OCI-LY7 (cell line): ENCODE data around the gene KRTAP20-1. TPM values are rescaled to one million over a fixed set of nuclear protein-coding genes. Genes with fewer than 3 reads are reported as not detected.

Source experiments
- BruUV-seq: library from RNA; stranded (reverse); fragments of 400-500 nt; replicated peaks from 2 replicates; lab custom pipeline; 2021; lab: Mats Ljungman, UMichigan
- CTCF ChIA-PET: fragments of 300-600 bp; sonication (Branson Sonifier 250); formaldehyde crosslinking; loops from one replicate; lab custom pipeline; 2022; ENCODE audit warnings: antibody characterized with exemption; ENCODE audit not compliant: unreplicated experiment; lab: Charles Lee
- POLR2A ChIA-PET: fragments of 300-600 bp; sonication (Branson Sonifier 250); formaldehyde crosslinking; loops from one replicate; lab custom pipeline; 2022; ENCODE audit warnings: antibody characterized with exemption; lab: Charles Lee
- DNase-seq: peaks from one replicate; pipeline ENCODE4 v3.0.0-alpha.2; 2015; ENCODE audit warnings: low spot score
- H2AFZ ChIP-seq: fragments of 200-600 bp; sonication (generic), shearing (Covaris generic); 2 replicates; pipeline ENCODE4 v1.6.1; 2014; ENCODE audit warnings: mild to moderate bottlenecking, antibody characterized with exemption, low read length, moderate library complexity
- H3K27ac ChIP-seq: fragments of 200-600 bp; sonication (generic); 2 replicates; pipeline ENCODE4 v1.5.1; 2014; ENCODE audit warnings: mixed run types, low read depth, mild to moderate bottlenecking, moderate library complexity, low read length, inconsistent platforms; ENCODE audit not compliant: poor library complexity, severe bottlenecking
- H3K36me3 ChIP-seq: fragments of 200-600 bp; sonication (generic); 2 replicates; pipeline ENCODE4 v1.6.1; 2014; ENCODE audit warnings: mild to moderate bottlenecking, antibody characterized with exemption, low read length, moderate library complexity, mixed read lengths; ENCODE audit not compliant: insufficient read depth
- H3K4me1 ChIP-seq: fragments of 200-600 bp; sonication (generic); 2 replicates; pipeline ENCODE4 v1.5.1; 2014; ENCODE audit warnings: mild to moderate bottlenecking, low read length; ENCODE audit not compliant: insufficient read depth, poor library complexity, severe bottlenecking
- H3K4me2 ChIP-seq: fragments of 200-600 bp; sonication (generic); 2 replicates; pipeline ENCODE4 v1.6.1; 2014; ENCODE audit warnings: mild to moderate bottlenecking, low read length
- H3K4me3 ChIP-seq: fragments of 200-600 bp; sonication (generic); 2 replicates; pipeline ENCODE4 v1.5.1; 2014; ENCODE audit warnings: mild to moderate bottlenecking, low read depth, low read length; ENCODE audit not compliant: poor library complexity, severe bottlenecking
- H3K79me2 ChIP-seq: fragments of 200-600 bp; sonication (generic); 2 replicates; pipeline ENCODE4 v1.6.1; 2016; ENCODE audit warnings: low read depth, mild to moderate bottlenecking, low read length, moderate library complexity, mixed read lengths; ENCODE audit not compliant: insufficient read depth
- H3K9me2 ChIP-seq: fragments of 200-600 bp; sonication (generic); 2 replicates; pipeline ENCODE4 v1.6.1; 2016; ENCODE audit warnings: mild to moderate bottlenecking, low read length, mixed read lengths; ENCODE audit not compliant: insufficient read depth
- H3K9me3 ChIP-seq: fragments of 200-600 bp; sonication (generic); 2 replicates; pipeline ENCODE4 v1.6.1; 2014; ENCODE audit warnings: mild to moderate bottlenecking, mixed run types, low read length, mixed read lengths
- H4K20me1 ChIP-seq: fragments of 200-600 bp; sonication (generic); 2 replicates; pipeline ENCODE4 v1.6.1; 2014; ENCODE audit warnings: mild to moderate bottlenecking, antibody characterized with exemption, low read length, moderate library complexity, mixed read lengths; ENCODE audit not compliant: insufficient read depth
- EZH2phosphoT487 ChIP-seq: fragments of 200-600 bp; sonication (generic); IDR thresholded peaks from 2 replicates; pipeline ENCODE4 v1.6.1; 2018; ENCODE audit warnings: low read depth, borderline replicate concordance, mild to moderate bottlenecking, mixed run types, antibody characterized with exemption, low read length, moderate library complexity, mixed read lengths
- intact Hi-C: fragments of 100-400 bp; cut with micrococcal nuclease; formaldehyde crosslinking; loops from one replicate; pipeline ENCODE4 v1.10.0; 2022; ENCODE audit not compliant: unreplicated experiment
- total RNA-seq, 2 experiments: library from RNA; depleted of rRNA in 1 of 2; stranded (reverse); fragments of >200 nt in 1 of 2; shearing (Covaris generic) in 1 of 2; gene quantifications; 2 replicates each; pipeline ENCODE4 v1.2.3, GENCODE V29; 2014 to 2022
- TF ChIP-seq, protein P1 (sequence below): fragments of 200-600 bp; sonication (generic); conservative IDR thresholded peaks from 2 replicates; pipeline ENCODE4 v1.5.1; 2014; ENCODE audit warnings: mild to moderate bottlenecking, antibody characterized with exemption, low read length, moderate library complexity, mixed read lengths

The KRTAP20-1 gene
- total RNA-seq, 2 experiments from 2014 or later = not detected

DNA sequence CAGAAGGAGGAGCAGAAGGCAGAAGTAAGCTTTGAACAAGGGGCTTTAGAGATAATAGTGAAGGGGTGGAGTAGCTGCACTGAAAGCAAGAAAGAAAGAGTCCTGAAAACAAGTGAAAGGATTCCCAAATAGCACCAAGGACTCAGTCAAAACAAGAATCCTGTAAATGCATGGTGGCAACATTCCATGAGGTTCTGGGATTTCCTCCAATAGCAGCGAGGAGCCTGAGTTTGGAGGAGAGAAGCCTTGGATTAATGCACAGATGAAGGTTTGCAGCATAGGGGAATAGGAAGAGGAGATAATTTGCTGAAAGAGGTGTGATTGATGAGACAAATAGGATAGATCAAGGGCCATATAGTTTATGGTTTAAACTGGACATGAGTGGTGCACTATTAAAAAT lies 36.9 kb upstream of the KRTAP20-1 start:
- ChIA-PET POLR2A (interaction anchor here (0.7 kb wide), 1 partner anchor 170 kb away, joined by 3 read pairs; no protein-coding TSS in a partner anchor), CTCF (no interaction called here)
- no peaks in the 10 kb centered on the region for H3K79me2 ChIP-seq
- TF ChIP-seq EZH2phosphoT487 = no peak
- TF ChIP-seq, protein P1, sequence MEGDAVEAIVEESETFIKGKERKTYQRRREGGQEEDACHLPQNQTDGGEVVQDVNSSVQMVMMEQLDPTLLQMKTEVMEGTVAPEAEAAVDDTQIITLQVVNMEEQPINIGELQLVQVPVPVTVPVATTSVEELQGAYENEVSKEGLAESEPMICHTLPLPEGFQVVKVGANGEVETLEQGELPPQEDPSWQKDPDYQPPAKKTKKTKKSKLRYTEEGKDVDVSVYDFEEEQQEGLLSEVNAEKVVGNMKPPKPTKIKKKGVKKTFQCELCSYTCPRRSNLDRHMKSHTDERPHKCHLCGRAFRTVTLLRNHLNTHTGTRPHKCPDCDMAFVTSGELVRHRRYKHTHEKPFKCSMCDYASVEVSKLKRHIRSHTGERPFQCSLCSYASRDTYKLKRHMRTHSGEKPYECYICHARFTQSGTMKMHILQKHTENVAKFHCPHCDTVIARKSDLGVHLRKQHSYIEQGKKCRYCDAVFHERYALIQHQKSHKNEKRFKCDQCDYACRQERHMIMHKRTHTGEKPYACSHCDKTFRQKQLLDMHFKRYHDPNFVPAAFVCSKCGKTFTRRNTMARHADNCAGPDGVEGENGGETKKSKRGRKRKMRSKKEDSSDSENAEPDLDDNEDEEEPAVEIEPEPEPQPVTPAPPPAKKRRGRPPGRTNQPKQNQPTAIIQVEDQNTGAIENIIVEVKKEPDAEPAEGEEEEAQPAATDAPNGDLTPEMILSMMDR = no peak
- no peaks in the 10 kb centered on the region for H3K36me3 ChIP-seq
- BruUV-seq = no TSS peak
- H3K4me1 ChIP-seq = no peaks in the 10 kb centered on the region
- H3K9me3 ChIP-seq = no peaks in the 10 kb centered on the region
- no peaks in the 10 kb centered on the region for H4K20me1 ChIP-seq
- H3K27ac ChIP-seq = no peak overlapping the region
- DNase-seq = no peak
- no peak overlapping the region for H2AFZ ChIP-seq
- H3K4me2 ChIP-seq = no peak overlapping the region
- H3K9me2 ChIP-seq = no peaks in the 10 kb centered on the region
- no peak overlapping the region for H3K4me3 ChIP-seq
- intact Hi-C loops = no loop called here

DNA sequence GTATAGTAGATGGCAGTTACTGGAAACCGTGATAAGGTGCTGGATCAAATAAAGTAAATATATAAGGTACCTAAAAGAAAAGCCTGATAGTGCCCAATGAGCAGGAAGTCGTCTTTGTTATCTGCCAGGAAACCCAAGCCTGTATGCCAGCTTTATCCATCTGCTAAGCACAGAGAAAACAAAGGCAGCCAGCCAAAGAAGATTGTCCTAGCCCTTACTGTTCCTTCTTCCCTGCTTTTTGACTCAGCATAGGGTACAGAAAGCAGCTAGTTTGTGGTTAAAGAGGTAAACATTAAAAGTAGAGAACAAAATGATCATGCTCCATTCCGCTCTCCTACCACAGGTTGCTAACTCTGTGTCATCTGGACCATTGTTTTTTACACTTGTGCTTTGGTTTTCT lies 36.1 kb upstream of the KRTAP20-1 start:
- BruUV-seq = no TSS peak
- CTCF ChIA-PET = no interaction called here
- Histone ChIP-seq H3K9me2 (no peaks in the 10 kb centered on the region), H3K27ac (no peak overlapping the region), H2AFZ (no peak overlapping the region), H3K4me2 (no peak overlapping the region), H3K79me2 (no peaks in the 10 kb centered on the region), H4K20me1 (no peaks in the 10 kb centered on the region), H3K4me3 (no peak overlapping the region), H3K36me3 (no peaks in the 10 kb centered on the region), H3K4me1 (no peaks in the 10 kb centered on the region), H3K9me3 (no peaks in the 10 kb centered on the region)
- no peak for DNase-seq
- intact Hi-C loops = no loop called here
- TF ChIP-seq, protein P1 = no peak
- TF ChIP-seq EZH2phosphoT487 = no peak
- POLR2A ChIA-PET = no interaction called here

DNA sequence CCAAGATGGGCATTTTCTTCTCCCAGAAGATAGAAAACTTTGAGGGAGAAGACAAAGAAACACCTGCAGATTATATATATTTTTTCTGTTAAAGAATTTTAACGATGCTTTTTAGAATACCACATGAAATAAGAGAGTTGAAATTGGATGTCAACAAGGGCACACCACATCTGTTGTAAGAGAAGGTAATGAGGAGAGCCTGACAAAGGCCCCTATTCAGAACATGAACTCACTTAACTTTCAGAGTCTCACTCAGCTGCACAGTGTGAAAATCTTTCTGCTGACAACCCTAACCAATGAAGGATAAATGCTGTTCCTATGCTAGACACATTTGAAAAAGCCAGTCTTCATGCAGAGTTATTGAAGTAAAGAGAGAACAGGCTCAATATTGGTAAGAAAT lies 33.4 kb upstream of the KRTAP20-1 start:
- Histone ChIP-seq H3K36me3 (no peaks in the 10 kb centered on the region), H3K27ac (no peak overlapping the region), H3K4me1 (no peaks in the 10 kb centered on the region), H3K79me2 (no peaks in the 10 kb centered on the region), H3K9me3 (no peaks in the 10 kb centered on the region), H2AFZ (no peak overlapping the region), H4K20me1 (no peaks in the 10 kb centered on the region), H3K9me2 (no peaks in the 10 kb centered on the region), H3K4me3 (no peak overlapping the region), H3K4me2 (no peak overlapping the region)
- TF ChIP-seq, protein P1 = no peak
- TF ChIP-seq EZH2phosphoT487 = no peak
- intact Hi-C loops = no loop called here
- POLR2A ChIA-PET = interaction anchor here (1.1 kb wide), 1 partner anchor 187 kb away, joined by 4 read pairs; no protein-coding TSS in a partner anchor
- CTCF ChIA-PET = no interaction called here
- BruUV-seq = no TSS peak
- no peak for DNase-seq
